Central memory CD4-positive, alpha-beta T cell (primary cell): ENCODE measurements around the gene GSTO1.

Experiments used
- DNase-seq: peaks from one replicate; pipeline ENCODE4 v3.0.0; 2022

Gene GSTO1

GRCh38 chr10:104307576-104308438, 53.1 kb downstream of the GSTO1 start:
- DNase-seq, result no peak

- peak; percentile 49 for DNase-seq
These were observed 53.8 kb downstream of the GSTO1 start for GRCh38 chr10:104308439-104308903.

GRCh38 chr10:104309980-104310978, 55.6 kb downstream of the GSTO1 start:
- DNase-seq, result no peak

GRCh38 chr10:104311184-104311720, 56.6 kb downstream of the GSTO1 start:
- no peak for DNase-seq

- no peak for DNase-seq
These were observed 60.1 kb downstream of the GSTO1 start for GRCh38 chr10:104314591-104315485.

GRCh38 chr10:104315486-104315921, 60.8 kb downstream of the GSTO1 start:
- no peak for DNase-seq

- DNase-seq, result no peak
These were observed 61.8 kb downstream of the GSTO1 start for GRCh38 chr10:104316321-104317099.
